GF-D8 (cell line): ENCODE data around the gene NODAL.

Experiments used
- DNase-seq: peaks from one replicate; lab custom pipeline; 2025; lab: John Stamatoyannopoulos, UW

NODAL gene

DNA sequence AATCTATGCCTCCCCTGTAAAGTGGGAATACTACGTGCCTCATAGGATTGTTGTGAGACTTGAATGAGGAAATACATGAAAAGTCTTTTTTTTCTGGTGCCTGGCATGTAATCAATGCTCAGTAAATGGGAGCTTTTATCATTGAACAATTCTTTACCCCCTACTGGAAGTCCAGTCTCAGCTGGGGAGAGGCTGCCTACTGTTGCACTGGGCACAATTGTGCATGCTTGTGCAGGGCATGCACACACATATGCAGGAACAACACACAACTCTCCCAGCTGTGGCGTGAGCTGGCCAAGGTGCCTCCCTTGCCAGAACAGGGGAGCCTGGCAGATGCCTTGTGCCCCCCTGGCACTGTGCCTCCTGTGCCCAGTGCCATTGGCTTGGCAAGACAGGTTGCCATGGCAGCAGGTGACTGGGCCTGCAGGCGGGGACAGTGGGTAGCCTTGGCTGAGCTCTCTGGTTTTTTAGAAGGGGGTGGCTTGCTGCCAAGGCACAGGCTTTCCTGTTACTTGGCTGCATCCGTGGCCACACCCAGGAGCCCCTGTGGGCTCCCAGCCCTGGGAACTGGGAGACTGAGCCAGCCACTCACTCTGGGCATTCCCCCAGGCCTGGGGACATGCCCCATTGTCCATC, 21.0 kb upstream of the NODAL start:
- no peak for DNase-seq

DNA sequence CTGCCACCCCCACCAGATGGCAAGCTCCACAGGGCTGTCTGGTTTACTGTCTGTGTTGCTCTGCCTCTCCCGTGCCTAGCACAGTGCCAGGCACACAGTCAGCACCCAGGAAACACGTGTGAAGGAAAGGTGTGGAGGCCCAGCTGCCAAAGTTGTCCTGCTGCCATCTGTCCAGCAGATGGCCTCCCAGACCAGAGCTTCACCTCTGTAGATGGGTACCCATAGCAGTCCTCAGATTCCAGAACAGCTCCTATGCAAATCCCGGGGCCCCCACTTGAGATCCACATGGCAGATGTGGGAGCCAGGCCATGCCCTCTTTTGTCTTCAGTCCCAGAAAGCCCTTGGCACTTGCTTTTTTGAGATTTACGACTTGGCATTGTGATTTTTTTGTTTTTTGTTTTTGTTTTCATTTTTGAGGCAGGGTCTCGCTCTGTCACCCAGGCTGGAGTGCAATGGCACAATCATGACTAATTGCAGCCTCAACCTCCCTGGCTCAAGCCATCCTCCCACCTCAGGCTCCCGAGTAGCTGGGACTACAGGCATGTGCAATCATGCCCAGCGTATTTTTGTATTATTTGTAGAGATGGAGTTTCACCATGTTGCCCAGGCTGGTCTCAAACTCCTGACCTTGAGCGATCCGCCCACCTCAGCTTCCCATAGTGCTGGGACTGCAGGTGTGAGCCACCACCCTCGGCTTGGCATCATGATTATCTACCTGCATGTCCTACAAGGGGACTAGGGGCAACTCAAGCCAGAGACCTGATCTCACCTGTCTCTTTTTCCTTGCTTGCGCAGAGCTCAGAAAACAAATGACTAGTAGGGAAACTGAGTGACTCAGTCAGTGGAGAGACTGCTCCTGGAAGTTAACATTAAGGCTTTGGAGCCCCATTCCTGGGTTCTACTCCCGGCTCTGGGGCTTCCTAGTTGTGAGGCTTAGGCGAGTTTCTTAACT, 20.2 kb upstream of the NODAL start:
- DNase-seq = no peak

DNA sequence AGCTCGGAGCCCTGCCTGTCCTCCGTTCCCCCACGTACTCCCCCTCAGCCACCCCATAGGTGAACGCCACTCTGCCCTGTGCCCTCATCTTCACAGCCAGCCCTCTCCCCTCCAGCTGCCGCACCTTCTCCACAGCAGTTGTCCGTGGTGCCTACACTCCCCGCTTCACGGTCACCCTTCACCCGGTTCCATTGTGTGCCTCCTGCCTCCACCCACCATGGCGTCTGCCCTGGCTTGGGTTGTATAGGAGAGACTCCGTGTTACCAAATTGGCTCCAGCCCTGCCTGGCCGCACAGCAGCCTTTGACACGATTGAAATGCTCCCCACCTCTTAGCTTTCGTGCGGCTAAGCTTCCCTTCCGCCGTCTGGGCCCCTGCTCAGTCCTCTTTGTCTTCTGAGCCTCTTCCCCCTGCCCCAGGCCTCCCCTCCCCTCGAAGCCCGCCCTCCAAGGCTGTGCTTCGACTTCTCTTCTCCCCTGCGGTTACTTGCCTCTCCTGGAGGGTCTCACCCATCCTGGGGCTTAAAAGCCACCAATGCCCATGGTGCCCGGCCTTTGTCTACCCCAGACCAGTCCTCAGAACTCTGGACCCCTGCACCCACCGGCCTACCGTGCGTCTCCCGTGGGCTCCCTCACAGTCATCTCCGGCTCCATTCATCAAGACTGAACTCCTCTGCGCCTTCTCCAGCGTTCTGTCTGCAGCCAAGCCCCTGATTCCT, 18.5 kb upstream of the NODAL start:
- no peak for DNase-seq

DNA sequence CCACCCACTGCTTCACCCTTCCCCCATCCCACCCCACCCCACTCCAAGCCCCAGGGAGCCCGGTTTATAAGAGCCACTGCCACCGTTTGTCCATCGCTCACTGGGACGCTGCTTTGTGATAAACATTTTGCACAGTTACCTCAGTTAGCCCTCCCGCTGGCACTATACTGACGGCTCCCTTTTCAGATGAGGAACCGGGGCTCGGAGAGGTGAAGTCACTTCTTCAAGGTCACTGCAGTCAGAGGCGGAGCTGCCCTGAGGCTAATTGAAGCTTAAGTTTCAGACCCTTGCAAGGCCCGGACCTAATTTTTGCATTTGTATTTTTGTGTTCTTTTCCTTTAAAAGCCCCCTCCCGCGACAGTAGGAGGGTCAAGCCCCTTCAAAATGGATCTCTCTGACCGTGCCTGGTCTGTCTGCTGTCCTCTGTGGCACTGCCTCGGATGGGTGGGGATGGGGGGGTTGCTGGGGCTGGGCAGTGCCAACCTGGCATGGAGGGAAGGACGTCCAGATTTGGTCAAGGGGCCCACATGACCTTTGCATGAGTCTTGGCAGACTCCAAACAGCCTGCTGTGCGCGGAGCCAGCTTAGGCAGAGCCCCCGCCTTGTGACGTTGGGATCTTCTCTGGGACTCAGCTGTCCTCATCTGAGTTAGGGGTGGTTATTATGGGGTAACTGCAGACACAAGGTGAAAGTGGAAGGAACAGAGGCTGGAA, 17.7 kb upstream of the NODAL start:
- no peak for DNase-seq

DNA sequence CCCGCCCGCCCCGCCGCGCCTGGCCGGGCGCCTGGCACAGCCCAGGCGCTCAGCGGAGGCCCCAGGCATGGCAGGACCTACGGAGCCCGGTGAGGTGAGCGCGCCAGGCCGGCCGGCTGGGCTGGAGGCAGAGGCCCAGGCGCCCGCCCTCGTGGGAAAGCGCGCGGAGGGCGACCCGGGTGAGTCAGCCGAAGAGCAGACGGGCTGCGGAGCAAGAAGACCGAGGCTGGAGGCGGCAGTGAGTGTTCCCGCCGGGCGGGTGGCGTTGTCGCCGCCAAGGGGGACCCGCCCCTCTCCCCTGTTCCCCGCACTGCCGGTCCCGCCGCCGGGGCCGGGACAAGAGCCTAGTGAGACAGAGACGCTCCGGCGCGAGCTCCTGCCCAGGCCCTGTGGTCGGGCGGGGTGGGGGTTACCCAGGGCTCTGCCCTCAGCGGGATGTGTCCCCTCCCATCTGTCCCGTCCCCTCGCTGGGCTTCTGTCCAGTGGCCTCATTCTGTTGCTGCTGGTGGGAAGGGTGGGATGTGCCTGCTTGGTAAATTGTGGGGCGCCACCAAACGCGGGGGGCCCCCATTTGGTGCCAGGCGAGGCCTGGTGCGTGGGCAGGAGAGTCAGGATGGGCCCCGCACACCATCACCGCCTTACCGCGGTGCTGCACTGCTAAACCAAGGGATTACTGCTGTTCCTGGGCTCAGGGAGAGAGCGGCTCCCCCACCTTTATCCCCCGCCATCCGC, 17.0 kb upstream of the NODAL start:
- DNase-seq = no peak

DNA sequence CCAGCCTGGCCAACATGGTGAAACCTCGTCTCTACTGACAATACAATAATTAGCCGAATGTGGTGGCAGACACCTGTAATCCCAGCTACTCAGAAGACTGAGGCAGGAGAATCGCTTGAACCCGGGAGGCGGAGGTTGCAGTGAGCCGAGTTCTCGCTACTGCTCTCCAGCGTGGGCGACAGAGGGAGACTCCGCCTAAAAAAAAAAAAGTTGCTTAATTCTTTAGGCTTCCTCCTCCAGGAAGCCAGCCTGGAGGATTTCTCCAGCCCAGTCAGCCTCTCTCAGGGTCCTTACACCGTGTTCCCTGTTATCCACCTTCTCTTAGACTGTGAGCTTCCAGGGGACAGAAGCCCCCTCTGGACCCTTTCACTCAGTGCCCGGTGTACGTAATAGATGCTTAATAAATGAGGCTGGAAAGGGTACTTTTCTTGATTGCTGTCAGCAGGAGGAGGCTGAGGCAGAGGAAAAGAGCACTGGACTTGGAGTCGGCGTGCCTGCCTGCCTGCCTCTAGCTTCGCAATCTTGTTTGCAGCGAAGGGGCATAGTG, 16.4 kb upstream of the NODAL start:
- DNase-seq = no peak

DNA sequence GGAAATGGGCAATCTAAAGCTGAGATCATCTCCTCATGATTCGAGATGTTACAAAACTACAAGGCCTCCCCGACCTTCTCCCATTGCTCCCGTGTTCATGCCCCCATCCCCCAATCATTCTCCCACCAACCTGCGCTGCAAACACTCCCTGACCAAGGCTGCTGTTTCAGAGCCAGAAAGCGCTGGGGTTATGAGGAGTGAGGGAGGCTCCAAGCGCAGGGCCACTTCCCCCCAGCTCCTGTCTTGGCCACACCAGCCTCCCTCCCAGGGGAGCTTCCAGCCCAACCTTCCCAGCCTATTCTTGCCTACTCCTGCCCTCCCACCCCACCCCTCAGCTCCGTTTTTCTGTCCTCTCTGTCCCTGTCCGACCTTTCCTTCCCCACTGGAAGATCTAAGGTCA, 14.7 kb upstream of the NODAL start:
- DNase-seq = no peak

DNA sequence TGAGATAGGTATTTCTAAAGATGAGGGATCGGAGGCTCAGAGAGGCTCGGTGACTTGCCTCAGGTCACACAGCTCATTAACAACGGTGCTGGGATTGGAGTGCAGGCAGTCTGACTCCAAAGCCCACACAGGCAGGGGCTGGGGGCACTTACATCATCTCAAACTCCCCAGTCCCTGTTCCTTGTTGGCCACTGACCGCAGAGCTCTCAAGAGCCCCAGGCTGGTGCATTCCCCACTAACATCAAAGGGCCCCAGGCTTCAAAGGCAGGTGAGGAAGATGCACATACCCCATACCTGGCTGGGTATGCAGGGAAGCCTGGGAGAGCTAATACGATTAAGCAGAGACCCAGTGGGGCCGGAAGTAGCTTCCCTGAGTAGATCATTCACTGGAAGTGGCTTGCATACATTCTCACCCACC, 13.7 kb upstream of the NODAL start:
- no peak for DNase-seq

DNA sequence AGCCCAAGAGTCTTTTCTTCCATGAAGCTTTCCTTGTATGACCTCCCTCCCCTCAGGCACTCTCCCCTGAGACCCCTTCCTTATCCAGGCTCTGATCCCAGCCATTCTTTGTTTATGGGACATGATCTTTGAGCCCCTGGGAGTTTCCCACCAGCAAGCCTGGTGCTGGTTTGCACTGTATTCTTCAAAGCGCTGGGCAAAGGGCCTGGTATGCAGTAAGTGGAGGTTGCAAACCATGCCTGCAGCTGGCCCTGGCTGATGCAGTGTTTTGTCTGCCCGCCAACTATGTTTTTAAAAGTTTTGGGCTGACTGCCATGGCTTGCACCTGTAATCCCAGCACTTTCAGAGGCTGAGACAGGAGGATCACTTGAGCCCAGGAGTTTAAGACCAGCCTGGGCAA, 6.8 kb upstream of the NODAL start:
- DNase-seq = no peak

DNA sequence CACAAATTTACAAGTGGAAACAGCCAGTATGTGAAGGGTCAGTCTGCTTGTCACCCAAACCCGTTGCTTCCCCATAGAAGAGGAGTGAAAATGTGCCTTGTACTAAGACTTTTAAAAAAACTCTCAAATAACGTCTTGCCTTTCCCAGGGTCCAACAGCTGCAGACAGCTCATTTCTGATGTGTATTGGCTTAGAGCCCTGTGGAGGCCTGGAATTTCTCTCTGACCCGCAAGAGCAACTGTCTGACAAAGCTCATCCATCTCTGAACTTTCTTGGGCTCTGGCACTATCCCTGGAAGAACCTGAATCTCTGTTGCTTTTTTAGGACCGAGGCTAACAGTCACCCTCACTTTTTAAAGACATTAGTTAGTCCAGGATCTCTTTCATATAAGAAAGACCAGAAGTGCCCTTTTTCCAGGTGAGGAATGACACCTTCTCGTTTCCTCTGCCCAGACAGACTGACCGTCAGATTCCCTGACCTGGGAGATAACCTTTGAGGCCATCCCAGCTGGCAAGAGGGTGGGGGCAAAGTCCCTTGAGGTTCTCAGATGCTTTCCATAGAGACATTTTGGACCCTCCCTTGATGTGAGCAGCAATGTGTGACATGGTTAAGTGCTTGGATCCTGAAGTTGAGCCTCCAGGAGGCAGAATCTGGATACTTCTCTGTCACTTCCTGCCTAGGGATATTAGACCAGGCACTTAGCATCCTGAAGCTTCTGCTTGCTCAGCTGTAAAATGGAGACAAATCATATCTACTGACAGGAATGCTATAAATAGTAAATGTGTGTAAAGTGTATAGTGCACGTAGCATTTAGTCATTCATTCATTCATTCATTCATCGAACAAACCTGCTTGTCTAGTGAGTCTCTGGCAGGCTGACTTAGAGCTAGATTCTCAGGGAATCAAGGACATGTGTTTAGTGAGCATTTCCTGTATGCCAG, 4.5 kb upstream of the NODAL start:
- DNase-seq = no peak

DNA sequence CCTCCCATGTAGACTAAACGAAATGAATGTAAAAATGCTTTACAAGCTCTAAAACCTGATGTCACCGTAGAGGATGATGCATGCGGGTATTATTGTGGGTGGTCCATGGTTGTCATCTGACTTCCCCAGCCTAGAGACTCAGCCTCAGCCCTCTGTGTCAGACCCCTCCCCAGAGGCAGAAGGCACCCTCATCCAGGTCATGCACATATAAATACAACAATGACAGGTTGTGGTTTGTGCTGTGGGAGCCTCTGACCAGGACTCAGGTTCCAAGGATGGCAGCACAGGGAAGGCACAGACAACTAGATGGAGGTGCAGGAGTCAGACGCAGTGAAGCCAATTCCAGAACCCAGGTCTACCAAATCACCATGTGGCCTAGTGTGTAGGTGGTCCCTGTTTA, 3.3 kb upstream of the NODAL start:
- DNase-seq = no peak

DNA sequence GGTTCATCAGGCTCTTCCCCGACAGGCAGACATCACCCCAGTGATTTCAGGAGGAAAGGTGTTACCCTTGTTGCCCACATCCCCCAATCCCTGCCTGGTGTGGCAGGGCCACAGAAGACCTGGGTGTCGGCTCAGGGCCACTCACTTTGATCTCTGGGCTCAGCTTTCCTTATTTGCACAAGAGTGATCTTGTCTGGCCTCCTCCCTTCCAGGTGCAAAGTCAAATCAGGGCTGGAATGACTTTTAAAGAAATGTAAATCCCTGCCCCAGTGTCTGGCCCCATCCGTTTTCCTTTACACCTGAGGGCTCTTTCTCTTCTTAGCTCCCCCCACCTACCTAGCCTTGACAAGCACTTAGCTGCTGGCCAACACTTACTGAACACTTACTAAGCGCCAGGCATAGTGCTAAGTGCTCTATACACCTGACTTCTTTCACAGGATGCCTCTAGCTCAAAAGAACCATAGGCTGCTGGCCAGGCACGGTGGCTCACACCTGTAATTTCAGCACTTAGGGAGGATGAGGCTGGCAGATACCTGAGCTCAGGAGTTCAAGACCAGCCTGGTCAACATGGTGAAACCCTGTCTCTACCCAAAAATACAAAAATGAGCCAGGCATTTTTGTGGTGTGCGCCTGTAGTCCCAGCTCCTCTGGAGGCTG, 979 bp upstream of the NODAL start:
- no peak for DNase-seq

DNA sequence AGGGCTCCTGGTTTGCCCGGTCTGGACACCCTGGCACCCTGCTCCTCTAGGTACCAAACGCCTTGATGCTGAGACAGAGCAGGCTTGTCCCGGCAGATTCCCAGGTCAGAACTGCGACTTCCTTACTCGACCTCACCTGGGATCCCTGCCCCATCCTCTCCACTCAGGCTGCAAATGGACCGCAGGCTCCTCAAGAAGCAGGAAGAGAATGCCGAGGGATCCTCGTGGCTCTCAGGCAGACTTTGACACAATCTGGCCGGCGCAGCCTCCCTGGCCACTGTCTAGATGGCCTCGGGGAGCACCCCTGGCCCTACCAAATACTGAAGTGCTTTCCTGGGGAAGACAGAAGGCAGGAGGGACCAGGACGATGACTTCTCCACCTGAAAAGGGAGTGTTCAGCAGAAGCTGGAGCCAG, 421 bp upstream of the NODAL start:
- DNase-seq = no peak

DNA sequence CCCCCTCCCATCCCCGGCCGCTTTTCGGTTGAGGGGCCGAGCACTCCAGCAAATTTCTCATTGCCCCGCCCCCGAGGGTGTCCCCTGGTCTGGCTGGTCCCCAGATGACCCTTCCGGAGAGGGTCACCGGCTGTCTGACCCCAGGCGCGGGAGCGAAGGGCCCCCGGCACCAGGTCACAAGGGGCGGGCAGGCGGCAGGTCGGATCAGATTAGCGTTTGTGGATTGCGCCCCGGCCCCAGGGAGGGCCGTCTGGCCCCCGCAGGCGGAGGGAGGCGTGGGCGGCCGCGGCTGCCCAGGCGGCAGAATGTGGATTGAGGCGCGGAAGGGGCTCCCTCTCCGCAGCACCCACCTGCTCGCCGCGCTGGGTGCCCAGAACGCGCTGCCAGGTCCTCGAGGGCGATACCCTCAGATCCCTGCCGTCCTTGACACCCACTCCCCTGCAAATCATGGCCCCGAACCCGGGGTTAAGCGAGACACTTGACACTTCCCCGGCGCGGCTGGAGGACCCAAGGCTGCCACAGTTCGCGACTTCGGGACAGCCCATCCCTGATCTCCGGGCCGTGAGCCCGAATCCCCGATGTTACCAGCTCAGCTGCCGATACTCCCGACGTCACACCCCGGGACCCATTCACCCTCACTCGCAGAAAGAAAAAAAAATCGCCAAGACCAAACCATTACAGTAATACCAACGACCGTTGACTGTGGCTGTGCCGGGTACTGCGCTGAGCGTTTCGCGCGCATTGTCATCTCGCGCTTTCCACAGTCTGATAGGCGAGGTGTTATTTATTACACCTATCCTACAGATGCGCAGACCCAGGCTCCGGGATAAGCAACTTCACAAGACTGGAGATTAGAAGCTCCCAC, 953 bp downstream of the NODAL start:
- no peak for DNase-seq

DNA sequence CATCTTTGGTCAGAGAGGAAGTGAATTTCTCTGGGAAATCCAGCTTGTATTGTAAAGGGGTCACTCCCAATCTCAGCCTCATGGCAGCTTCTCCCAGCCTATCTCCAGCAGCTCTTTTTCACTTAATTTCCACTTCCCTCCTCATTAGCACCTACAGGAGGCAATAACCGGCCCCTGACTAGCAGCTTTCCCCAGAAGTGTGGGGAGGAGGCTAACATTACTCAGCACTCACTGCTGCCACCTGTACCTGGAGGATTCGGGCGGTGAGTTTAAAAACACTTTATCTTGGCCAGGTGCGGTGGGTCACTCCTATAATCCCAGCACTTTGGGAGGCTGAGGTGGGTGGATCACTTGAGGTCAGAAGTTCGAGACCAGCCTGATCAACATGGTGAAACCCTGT, 3.8 kb downstream of the NODAL start:
- no peak for DNase-seq

DNA sequence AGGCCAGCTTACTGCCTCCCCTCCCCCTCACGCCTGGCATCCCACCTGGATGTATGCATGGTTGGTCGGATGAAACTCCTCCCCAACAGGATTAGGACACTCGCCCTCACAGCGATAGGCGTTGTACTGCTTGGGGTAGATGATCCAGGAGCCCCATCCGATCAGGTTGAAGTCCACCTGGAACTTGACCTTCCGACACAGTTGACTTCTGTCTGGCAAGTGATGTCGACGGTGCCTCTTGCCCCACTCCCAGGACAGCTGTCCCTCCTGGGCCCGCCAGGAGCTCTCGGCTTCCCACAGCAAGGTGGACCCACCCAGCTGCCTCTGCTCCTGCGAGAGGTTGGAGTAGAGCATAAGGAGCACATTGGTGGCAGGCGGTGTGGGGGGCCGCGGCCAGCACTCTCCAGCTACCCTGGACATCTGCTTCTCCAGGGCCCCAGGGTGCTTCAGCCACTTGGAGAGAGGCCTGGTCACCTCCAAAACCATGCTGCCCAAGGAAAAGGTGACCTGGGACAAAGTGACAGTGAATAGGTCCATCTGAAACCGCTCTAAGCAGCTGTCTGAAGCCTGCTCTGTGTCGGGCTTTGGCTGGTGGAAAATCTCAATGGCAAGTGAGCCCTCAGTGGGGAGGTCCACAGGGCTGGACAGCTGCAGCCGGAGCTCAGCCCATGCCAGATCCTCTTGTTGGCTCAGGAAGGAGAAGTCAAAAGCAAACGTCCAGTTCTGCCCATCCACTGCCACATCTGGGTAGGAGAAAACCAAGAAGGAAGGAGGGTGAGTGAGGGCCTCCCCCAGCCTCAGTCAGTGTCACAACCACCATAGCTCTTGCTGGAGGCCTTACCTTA, 6.0 kb downstream of the NODAL start:
- DNase-seq = no peak

DNA sequence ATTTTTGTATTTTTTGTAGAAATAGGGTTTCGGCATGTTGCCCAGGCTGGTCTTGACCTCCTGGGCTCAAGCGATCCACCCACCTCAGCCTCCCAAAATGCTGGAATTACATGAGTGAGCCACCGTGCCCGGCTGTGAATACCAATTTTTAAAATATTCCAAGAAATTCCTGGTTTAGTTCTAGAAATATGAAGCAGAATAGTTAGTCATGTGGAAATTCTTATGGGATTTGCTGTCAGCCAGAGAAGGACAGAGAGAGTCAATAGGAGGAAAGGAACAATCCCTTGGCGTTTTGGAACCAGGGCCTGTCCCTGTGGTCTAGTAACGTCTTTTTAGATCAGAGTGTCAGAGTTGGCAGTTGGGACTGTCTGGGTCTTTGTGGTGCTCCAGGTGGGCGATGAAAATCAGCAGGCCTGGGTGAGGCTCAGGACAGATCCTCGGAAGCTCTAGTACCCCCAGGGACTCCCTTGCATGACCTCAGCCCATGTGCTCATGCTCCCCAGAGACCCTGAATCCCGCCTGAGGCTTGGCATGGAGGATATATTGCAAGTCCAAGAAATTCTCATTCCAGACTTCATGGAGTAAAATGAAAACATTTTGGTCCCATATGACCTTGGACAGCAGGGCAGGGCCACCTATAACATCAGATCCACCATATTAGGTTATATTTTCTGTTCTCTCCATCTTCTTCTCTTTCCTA, 7.8 kb downstream of the NODAL start:
- no peak for DNase-seq
